ENCODE results near the gene SPRN. TPM values are rescaled to one million over a fixed set of nuclear protein-coding genes. Genes with fewer than 3 reads are reported as not detected.

SPRN gene
- polyA plus RNA-seq, 4 donors: 0.81 to 3.3 (median 0.99) TPM

- Histone ChIP-seq H3K27ac (ENCODE audit: low read depth in 1 of 3, low read length in 2 of 3) (no peak overlapping the region), H3K36me3 (ENCODE audit: control insufficient read depth in 3 of 3, insufficient read depth in 2 of 3, low read depth in 1 of 3, low read length in 3 of 3) (no peaks in the 10 kb centered on the region), H3K27me3 (ENCODE audit: control insufficient read depth in 3 of 3, insufficient read depth in 3 of 3, low read length in 3 of 3) (no peaks in the 10 kb centered on the region), H3K9me3 (ENCODE audit: control insufficient read depth in 2 of 2, insufficient read depth in 1 of 2, low read depth in 1 of 2, low read length in 1 of 2) (peaks cover 0 to 10% of the 10 kb centered on the region in 2 donors), H3K4me3 (ENCODE audit: low read depth in 1 of 3, low read length in 3 of 3) (no peak overlapping the region), H3K4me1 (ENCODE audit: control insufficient read depth in 3 of 3, insufficient read depth in 2 of 3, low read depth in 1 of 3, low read length in 2 of 3) (no peaks in the 10 kb centered on the region)
- 83 to 88% (median 84%) methylated on average over 19 to 21 of the region's 21 CpGs for WGBS, 3 donors
- FAIRE-seq (no peak), DNase-seq (no peak)
These were observed 34.5 kb upstream of the SPRN start for GRCh38 chr10:133458710-133459453.

- Histone ChIP-seq H3K4me1 (ENCODE audit: control insufficient read depth in 3 of 3, insufficient read depth in 2 of 3, low read depth in 1 of 3, low read length in 2 of 3) (no peaks in the 10 kb centered on the region), H3K27me3 (ENCODE audit: control insufficient read depth in 3 of 3, insufficient read depth in 3 of 3, low read length in 3 of 3) (no peaks in the 10 kb centered on the region), H3K9me3 (ENCODE audit: control insufficient read depth in 2 of 2, insufficient read depth in 1 of 2, low read depth in 1 of 2, low read length in 1 of 2) (peaks cover 0 to 10% of the 10 kb centered on the region in 2 donors), H3K27ac (ENCODE audit: low read depth in 1 of 3, low read length in 2 of 3) (no peak overlapping the region), H3K4me3 (ENCODE audit: low read depth in 1 of 3, low read length in 3 of 3) (no peak overlapping the region), H3K36me3 (ENCODE audit: control insufficient read depth in 3 of 3, insufficient read depth in 2 of 3, low read depth in 1 of 3, low read length in 3 of 3) (no peaks in the 10 kb centered on the region)
- 88 to 91% (median 88%) methylated on average over 40 of the region's 40 CpGs for WGBS, 3 donors
- no peak for DNase-seq
- FAIRE-seq: no peak
These were observed 33.7 kb upstream of the SPRN start for GRCh38 chr10:133458021-133458709.

GRCh38 chr10:133457100-133457841 is 32.8 kb upstream of the SPRN start:
- peaks cover 0 to 10% of the 10 kb centered on the region in 2 donors for H3K9me3 ChIP-seq (ENCODE audit: control insufficient read depth in 2 of 2, insufficient read depth in 1 of 2, low read depth in 1 of 2, low read length in 1 of 2)
- no peak overlapping the region for H3K27ac ChIP-seq (ENCODE audit: low read depth in 1 of 3, low read length in 2 of 3)
- FAIRE-seq (no peak), DNase-seq (no peak)
- H3K4me3 ChIP-seq (ENCODE audit: low read depth in 1 of 3, low read length in 3 of 3): no peak overlapping the region
- H3K4me1 ChIP-seq (ENCODE audit: control insufficient read depth in 3 of 3, insufficient read depth in 2 of 3, low read depth in 1 of 3, low read length in 2 of 3): no peaks in the 10 kb centered on the region
- H3K36me3 ChIP-seq (ENCODE audit: control insufficient read depth in 3 of 3, insufficient read depth in 2 of 3, low read depth in 1 of 3, low read length in 3 of 3): no peaks in the 10 kb centered on the region
- 88 to 91% (median 89%) methylated on average over 34 of the region's 34 CpGs for WGBS, 3 donors
- H3K27me3 ChIP-seq (ENCODE audit: control insufficient read depth in 3 of 3, insufficient read depth in 3 of 3, low read length in 3 of 3): no peaks in the 10 kb centered on the region

DNA sequence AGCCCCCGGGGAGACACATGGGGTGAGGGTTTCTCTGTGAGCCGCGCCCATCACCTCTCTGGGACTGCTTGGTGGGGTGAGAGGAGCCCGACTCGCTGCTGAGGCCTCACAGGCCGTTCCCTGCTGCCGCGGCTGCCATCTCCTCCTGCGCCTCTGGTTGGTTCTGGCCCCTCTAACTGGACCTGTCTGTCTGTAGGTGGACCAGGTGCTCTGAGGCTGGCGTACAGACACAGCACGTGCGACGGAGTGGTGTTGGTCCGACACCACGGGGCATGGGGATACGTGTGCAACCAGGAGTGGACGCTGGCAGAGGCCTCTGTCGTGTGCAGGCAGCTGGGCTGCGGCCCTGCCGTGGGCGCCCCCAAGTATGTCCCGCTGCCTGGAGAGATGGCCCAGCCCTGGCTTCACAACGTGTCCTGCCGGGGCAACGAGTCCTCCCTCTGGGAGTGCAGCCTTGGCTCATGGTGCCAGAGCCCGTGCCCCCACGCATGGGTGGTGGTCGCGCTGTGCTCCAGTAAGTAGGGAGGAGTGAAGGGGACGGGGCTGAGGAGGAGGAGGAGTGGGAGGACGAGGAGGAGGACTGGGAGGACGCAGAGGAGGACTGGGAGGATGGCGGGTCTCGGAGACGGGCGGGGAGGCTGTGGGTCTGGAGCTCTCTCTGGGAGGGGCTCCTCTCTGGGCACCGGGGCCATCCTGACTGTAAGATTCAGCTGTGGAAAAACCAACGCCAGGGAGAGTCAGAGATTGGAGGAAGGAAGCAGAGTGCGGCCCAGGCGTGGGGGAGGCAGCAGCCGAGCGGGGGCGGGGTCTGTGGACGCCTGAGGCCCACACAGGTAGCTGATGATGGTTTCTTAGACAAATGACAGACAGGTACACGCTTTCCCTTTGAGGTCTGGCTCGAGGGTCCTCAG is 31.9 kb upstream of the SPRN start:
- H3K36me3 ChIP-seq (ENCODE audit: control insufficient read depth in 3 of 3, insufficient read depth in 2 of 3, low read depth in 1 of 3, low read length in 3 of 3): no peaks in the 10 kb centered on the region
- peaks cover 0 to 10% of the 10 kb centered on the region in 2 donors for H3K9me3 ChIP-seq (ENCODE audit: control insufficient read depth in 2 of 2, insufficient read depth in 1 of 2, low read depth in 1 of 2, low read length in 1 of 2)
- H3K4me1 ChIP-seq (ENCODE audit: control insufficient read depth in 3 of 3, insufficient read depth in 2 of 3, low read depth in 1 of 3, low read length in 2 of 3): no peaks in the 10 kb centered on the region
- DNase-seq (no peak), FAIRE-seq (no peak)
- H3K27ac ChIP-seq (ENCODE audit: low read depth in 1 of 3, low read length in 2 of 3): no peak overlapping the region
- no peak overlapping the region for H3K4me3 ChIP-seq (ENCODE audit: low read depth in 1 of 3, low read length in 3 of 3)
- H3K27me3 ChIP-seq (ENCODE audit: control insufficient read depth in 3 of 3, insufficient read depth in 3 of 3, low read length in 3 of 3): no peaks in the 10 kb centered on the region
- 77 to 87% (median 85%) methylated on average over 42 to 46 of the region's 46 CpGs for WGBS, 3 donors

- Histone ChIP-seq H3K36me3 (ENCODE audit: control insufficient read depth in 3 of 3, insufficient read depth in 2 of 3, low read depth in 1 of 3, low read length in 3 of 3) (no peaks in the 10 kb centered on the region), H3K4me3 (ENCODE audit: low read depth in 1 of 3, low read length in 3 of 3) (no peak overlapping the region), H3K9me3 (ENCODE audit: control insufficient read depth in 2 of 2, insufficient read depth in 1 of 2, low read depth in 1 of 2, low read length in 1 of 2) (peaks cover 0 to 10% of the 10 kb centered on the region in 2 donors), H3K4me1 (ENCODE audit: control insufficient read depth in 3 of 3, insufficient read depth in 2 of 3, low read depth in 1 of 3, low read length in 2 of 3) (no peaks in the 10 kb centered on the region), H3K27me3 (ENCODE audit: control insufficient read depth in 3 of 3, insufficient read depth in 3 of 3, low read length in 3 of 3) (no peaks in the 10 kb centered on the region), H3K27ac (ENCODE audit: low read depth in 1 of 3, low read length in 2 of 3) (no peak overlapping the region)
- WGBS, 3 donors: 66 to 84% (median 82%) methylated on average over 7 of the region's 7 CpGs
- no peak for FAIRE-seq
- DNase-seq: no peak
These were observed 31.2 kb upstream of the SPRN start for GRCh38 chr10:133455611-133456031.

- DNase-seq (no peak), FAIRE-seq (no peak)
- no peaks in the 10 kb centered on the region for H3K36me3 ChIP-seq (ENCODE audit: control insufficient read depth in 3 of 3, insufficient read depth in 2 of 3, low read depth in 1 of 3, low read length in 3 of 3)
- no peak overlapping the region for H3K4me3 ChIP-seq (ENCODE audit: low read depth in 1 of 3, low read length in 3 of 3)
- peaks cover 0 to 10% of the 10 kb centered on the region in 2 donors for H3K9me3 ChIP-seq (ENCODE audit: control insufficient read depth in 2 of 2, insufficient read depth in 1 of 2, low read depth in 1 of 2, low read length in 1 of 2)
- H3K27me3 ChIP-seq (ENCODE audit: control insufficient read depth in 3 of 3, insufficient read depth in 3 of 3, low read length in 3 of 3): no peaks in the 10 kb centered on the region
- 70 to 74% (median 70%) methylated on average over 5 of the region's 5 CpGs for WGBS, 3 donors
- no peak overlapping the region for H3K27ac ChIP-seq (ENCODE audit: low read depth in 1 of 3, low read length in 2 of 3)
- H3K4me1 ChIP-seq (ENCODE audit: control insufficient read depth in 3 of 3, insufficient read depth in 2 of 3, low read depth in 1 of 3, low read length in 2 of 3): no peaks in the 10 kb centered on the region
These were observed 30.8 kb upstream of the SPRN start for GRCh38 chr10:133455196-133455595.

DNA sequence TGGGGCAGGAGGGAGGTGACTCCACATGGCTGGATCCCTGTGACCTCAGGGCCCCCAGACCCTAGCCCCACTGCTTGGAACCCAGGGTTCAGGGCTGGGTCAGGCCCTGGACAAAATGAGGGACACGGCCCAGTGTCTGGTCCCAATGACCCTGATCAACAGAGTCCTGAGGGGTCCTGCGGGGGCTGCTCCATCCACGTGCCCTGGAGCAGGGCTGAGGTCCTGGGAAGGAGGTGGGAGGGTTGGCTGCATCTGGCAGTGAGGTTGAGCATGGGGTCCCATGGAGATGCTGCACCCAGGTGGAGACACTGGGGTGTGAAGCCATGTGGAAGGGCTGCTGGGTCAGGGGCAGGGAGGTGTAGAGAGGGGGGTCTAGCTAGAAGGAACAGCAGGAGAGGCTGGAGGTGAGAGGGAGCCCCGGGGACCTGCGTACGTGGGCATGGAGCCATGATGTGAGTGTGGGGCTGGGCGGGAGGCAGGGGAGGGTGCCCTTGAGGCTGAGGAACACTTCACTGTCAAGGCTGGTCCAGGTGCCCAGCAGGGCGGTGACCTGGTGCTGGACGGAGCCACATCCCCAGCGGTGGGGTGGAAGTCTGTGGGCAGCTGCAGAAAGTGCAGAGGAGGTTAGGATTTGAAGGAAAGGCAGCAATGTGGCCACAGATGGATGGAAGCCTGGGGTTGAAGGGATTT is 29.9 kb upstream of the SPRN start:
- DNase-seq (no peak), FAIRE-seq (no peak)
- Histone ChIP-seq H3K4me1 (ENCODE audit: control insufficient read depth in 3 of 3, insufficient read depth in 2 of 3, low read depth in 1 of 3, low read length in 2 of 3) (no peaks in the 10 kb centered on the region), H3K4me3 (ENCODE audit: low read depth in 1 of 3, low read length in 3 of 3) (no peak overlapping the region), H3K27me3 (ENCODE audit: control insufficient read depth in 3 of 3, insufficient read depth in 3 of 3, low read length in 3 of 3) (no peaks in the 10 kb centered on the region), H3K27ac (ENCODE audit: low read depth in 1 of 3, low read length in 2 of 3) (no peak overlapping the region), H3K36me3 (ENCODE audit: control insufficient read depth in 3 of 3, insufficient read depth in 2 of 3, low read depth in 1 of 3, low read length in 3 of 3) (no peaks in the 10 kb centered on the region), H3K9me3 (ENCODE audit: control insufficient read depth in 2 of 2, insufficient read depth in 1 of 2, low read depth in 1 of 2, low read length in 1 of 2) (peaks cover 0 to 10% of the 10 kb centered on the region in 2 donors)
- 80 to 86% (median 82%) methylated on average over 10 of the region's 10 CpGs for WGBS, 3 donors
